GM21360 (cell line): ENCODE measurements around the gene FBLN1.
"Not testable (repeated sequence)": the region's sequence is repeated elsewhere in the genome, so short reads cannot be mapped to it uniquely, and the experiment has no call there.

Experiments
- ATAC-seq: cut with Tn5 transposase; IDR thresholded peaks from one replicate; pipeline ENCODE4 v1.9.1; 2021; ENCODE audit warnings: mild to moderate bottlenecking, moderate library complexity; ENCODE audit not compliant: unreplicated experiment

FBLN1 gene

DNA sequence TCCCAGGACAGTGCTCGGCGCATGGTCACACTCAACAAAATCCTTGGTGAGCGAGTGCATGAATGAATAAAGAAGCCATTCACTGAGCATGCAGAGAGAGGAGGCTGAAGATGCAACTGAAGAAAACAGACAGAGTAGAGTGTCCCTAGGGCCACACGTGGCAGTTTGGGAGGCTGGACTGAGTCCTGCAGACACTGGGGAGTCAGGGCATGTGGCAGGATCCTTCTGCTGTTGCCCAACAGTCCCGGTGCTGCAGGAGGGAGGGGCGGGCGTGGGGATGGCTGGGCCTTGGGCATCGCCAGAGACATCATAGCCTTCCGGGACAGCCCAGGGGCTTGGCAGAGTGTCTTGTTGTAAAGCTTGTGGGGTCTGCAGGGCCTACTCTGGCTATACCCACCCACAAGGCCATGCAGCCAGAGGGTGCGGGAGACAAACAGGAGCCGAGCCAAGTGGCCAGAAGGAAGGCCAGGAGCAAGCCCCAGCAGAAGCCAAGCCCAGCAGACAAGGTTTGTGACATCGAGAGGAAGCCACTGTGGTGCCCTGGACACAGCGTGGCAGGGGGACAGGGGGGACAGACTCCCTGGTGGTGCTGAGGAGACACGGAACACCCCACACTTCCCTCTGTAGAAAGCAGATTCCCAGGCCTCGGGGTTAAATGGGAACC is 26.7 kb upstream of the FBLN1 start:
- ATAC-seq: no peak

DNA sequence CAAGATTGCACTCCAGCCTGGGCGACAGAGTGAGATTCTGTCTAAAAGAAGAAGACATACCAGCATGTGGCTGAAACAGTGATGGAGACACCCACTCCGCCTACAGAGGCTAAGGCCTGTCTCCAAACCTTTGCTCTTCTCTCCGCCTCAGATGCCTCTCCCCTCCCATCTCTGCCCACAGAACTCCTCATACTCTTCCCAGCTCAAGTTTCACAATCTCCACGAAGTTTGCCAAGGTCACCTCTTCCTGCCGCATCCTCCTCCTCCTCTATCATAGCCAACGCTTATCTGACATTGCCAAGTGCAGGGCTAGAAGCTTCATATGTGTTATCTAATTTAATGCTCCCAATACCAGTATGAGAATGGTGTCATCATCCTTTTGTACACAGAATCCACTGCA is 25.9 kb upstream of the FBLN1 start:
- no peak for ATAC-seq

DNA sequence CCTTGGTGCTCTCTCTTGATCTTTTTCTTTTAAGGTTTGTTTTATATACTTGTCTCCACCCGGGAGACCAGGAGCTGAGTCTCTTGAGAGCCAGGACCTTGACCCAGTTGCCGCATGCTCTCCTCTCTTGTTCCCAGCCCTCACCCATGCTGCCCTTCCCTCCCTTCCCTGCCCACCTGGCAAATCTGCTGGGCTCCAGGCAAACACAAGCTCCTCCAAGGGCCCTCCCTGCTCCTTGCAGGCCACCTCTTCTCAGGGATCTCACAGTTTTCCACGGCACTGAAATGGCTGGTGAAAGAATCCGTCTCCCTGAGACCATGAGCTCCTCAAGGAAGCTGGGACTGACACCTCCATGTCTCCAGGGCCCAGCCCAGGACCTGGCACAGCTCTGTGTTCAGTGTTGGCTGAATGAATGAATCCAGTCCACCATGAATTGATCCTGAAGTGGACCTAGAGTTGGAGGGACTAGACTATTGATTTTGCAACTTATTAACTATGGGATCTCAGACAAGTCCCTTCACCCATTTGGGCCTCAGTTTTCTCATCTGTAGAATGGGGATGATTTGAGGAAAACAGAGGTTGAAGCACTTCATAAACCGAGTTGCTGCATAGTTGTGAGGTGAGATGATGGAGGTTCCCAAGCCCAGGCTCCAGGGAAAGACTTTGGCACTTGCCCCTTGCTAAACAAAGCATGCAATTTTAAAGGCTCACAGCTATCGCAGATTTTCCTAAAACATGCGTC is 25.1 kb upstream of the FBLN1 start:
- no peak for ATAC-seq

DNA sequence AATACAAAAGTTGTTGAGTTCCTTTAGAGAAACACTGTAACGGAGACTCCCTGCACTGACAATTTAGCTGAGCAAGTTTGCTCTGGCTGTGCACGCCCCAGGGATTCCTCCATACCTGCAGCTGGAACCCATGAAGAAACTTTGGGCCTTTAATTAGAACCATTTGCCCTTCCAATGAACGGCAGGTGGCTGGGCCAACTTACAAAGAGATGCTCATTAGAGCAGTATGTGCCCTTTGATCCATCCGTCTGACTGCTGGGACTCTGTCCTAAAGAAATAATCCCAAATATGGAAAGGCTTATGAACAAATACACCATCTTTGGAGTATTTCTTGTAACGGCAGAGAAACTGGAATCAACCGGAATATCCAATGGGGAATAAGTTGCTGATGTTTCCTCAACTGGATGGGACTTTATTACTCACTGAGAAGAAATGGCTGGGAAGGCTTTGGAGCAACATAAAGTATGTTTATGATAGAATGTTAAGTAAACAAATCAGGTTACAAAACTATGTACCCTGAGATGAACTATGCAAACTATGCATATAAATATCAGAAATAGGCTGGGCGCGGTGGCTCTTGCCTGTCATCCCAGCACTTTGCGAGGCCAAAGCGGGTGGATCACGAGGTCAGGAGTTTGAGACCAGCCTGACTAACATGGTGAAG is 24.4 kb upstream of the FBLN1 start:
- ATAC-seq: no peak

DNA sequence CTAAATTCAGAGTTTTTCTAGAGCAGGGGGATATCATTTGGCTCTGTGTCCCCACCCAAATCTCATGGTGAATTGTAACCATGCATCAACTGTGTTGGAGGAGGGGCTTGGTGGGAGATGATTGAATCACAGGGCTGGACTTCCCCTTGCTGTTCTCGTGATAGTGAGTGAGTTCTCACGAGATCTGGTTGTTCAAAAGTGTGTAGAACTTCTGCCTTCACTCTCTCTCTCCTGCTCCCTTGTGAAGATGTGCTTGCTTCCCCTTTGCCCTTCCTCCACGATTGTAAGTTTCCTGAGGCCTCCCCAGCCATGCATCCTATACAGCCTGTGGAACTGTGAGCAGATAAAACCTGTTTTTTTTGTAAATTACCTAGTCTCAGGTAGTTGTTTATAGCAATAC is 22.0 kb upstream of the FBLN1 start:
- ATAC-seq: no peak

GRCh38 chr22:45481661-45482060 is 21.0 kb upstream of the FBLN1 start:
- ATAC-seq: no peak

GRCh38 chr22:45482169-45482568 is 20.5 kb upstream of the FBLN1 start:
- no peak for ATAC-seq

DNA sequence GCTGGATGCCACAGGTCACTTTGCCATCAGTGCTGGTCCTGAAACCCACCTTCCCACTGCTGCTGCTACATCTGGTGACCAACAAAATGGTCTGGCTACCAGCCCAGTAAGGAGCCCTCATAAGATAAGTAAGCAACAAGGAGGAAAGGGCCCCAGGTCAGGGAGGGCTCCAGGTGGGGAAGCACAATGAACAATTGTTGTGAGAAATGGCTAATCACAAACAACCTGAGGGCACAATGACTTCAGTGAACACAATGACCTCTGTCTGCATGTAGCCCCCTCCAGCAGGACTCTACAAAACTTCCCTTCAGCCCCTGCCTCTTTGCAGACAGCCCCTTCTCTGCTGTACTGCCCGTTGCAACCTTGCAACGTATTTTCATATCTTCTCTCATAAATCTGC is 19.4 kb upstream of the FBLN1 start:
- no peak for ATAC-seq

DNA sequence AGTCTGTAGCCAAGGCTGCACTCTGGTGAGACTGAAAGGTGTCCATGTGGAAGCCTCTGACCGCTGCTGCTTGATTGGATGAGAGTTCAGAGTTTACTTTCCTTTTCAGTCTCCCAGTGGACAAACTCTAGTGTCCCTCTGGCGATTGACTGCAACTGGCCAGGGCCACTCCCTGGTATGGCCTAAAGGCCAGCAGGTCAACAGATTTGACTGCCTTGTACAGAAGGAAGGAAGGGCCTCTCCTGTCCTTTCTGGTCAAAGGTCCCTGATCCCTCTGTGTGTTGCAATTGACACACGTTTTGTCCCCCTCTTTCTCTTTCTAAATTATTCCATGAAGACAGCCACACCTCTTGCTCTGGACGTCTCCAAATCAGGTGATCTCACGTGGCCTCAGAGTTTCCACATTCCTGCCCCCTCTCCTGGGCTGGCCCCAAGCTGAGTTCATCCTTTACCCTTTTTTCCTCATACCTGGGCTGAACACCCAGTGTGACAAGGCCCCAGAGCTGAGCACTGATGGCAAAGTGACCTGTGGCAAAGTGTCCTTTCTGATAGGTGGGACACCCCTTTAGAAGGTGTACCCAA is 18.7 kb upstream of the FBLN1 start:
- no peak for ATAC-seq

DNA sequence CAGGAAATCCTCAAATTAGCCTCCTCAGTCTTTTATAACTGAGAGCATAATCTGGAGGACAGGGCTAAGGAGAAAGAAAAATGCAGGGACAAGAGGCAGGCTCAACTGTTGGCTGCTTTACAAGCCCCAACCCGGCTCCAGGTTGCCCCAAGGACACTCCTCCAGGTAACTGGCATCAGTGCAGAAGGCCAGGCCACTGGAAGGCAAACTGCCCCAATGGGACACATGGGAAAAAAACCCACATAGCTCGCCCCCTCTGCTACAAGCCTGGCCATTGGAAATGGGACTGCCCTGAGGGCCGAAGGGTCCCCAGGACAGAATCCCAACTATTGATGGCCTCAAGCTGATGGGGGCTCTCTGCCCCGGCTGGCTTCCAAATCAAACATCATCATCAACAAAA is 17.9 kb upstream of the FBLN1 start:
- no peak for ATAC-seq

GRCh38 chr22:45485261-45485660 is 17.4 kb upstream of the FBLN1 start:
- ATAC-seq: no peak

DNA sequence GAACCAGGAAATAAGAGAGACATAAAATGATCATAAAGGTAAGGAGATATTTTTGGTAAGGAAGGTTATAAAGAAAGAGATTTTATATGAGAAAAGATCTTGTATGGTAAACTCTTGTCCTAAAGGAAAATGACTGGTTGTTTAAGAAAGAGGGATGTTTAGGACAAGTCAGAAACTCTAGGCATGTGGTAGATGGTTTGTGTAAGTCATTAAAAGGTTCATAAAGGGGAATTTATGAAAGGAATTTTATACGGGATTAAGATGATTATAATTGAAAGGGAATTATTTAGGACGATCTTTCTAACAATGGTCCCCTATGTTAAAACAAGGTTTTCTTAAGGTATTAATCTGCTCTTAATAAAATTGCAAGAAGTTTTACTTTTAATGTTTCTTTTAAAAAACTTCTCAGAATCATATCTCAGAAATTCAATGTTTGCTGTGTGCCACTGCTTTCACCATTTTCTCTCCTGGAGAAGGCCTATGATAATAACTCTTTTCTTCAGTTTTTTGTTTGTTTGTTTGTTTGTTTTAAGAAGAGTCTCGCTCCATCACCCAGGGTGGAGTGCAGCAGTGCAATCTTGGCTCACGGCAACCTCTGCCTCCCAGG is 13.8 kb upstream of the FBLN1 start:
- no peak for ATAC-seq

DNA sequence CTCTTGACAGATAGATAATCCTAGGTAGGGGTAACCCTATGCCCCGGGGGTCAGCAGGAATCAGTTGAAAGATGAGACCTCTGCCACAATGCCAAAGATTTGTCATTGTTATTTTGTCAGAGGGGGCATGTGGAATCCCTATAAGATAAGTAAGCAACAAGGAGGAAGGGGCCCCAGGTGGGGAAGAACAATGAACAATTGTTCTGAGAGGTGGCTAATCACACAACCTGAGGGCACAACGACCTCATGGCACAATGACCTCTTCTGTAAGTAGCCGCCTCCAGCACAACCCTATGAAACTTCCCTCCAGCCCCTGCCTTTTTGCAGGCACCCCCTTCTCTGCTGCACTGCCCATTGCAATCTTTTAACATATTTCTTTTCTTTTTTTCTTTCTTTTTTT is 11.8 kb upstream of the FBLN1 start:
- ATAC-seq: no peak

DNA sequence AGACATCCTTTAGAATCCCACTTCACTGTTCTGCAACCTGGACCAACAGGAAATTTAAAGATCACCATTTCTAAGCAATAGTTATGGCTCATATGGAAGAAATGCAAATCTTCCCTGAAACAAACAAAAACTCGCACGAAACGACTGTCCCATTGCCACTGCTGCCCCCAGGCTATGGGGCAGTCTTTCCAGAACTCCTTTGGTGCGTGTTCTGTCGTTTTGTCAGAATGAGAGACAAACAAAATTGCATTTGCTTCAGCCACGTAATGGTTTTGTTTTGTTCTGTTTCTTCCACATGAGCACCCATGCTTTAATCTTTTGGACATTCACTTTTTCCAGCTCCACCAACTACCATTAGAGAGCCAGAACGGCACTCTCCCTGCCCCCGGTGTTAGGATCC is 10.8 kb upstream of the FBLN1 start:
- ATAC-seq: no peak

DNA sequence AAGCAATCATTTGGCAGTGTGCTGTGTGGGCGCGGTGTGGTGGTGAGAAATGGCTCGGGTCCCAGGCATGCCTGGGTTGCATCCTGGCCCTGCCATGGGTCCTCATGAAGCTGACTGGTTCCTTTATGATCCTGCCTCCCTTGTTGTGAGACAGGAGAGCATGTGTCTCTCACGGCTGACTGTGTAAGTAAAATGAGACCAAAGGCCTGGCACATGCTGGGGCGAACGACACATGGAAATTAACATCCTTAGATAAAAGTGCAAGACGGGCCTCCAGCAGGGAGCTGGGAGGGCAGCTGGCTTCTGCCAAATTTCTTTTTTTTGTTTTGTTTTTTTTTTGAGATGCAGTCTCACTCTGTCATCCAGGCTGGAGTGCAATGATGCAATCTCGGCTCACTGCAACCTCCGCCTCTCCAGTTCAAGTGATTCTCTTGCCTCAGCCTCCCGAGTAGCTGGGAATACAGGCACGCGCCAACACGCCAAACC is 9.4 kb upstream of the FBLN1 start:
- ATAC-seq: no peak

DNA sequence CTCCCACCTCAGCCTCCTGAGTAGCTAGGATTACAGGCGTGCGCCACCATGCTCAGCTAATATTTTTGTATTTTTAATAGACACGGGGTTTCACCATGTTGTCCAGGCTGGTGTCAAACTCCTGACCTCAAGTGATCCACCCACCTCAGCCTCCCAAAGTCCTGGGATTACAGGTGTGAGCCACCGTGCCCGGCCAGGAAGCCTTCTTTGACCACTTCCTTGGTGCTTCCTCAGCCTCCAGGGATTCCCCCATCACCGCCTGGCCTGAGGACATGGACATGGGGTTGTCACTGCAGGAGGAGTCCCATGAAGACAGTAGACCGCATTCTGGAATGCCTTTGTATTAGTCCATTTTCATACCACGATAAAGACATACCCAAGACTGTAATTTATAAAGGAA is 8.4 kb upstream of the FBLN1 start:
- not testable (repeated sequence) for ATAC-seq

GRCh38 chr22:45495616-45496015 is 7.1 kb upstream of the FBLN1 start:
- not testable (repeated sequence) for ATAC-seq

GRCh38 chr22:45496451-45496941 is 6.2 kb upstream of the FBLN1 start:
- ATAC-seq: no peak

GRCh38 chr22:45497351-45498145 is 5.1 kb upstream of the FBLN1 start:
- ATAC-seq: no peak

DNA sequence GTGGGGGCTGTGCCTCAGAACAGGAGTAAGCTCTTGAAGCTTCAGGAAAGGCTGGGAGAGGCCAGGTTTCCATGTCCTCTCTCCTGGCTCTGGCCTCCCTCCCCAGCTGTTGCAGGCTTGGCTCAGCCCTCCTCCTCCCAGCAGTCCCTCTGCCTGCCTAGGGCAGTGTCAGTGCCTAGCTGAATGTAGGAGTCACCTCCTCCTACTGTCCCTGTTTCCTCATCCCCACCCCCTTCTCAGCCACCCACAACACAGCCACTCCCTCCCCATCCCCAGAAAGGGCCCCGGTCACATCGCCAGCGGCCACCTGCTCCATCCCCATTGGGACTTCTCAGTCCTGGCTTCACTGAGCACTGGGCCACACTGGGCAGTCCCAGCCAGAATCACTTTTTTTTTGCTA is 2.9 kb upstream of the FBLN1 start:
- no peak for ATAC-seq
